ENCODE measurements around the gene YIPF7. TPM values are rescaled to one million over a fixed set of nuclear protein-coding genes. Genes with fewer than 3 reads are reported as not detected.

The YIPF7 gene
- total RNA-seq, 1 experiment from 2014 or later, result not detected

- no peak within 1 kb of the TSS for H3K56ac ChIP-seq (ENCODE audit: insufficient read length, low read depth, low read length)
- H3K27ac ChIP-seq (ENCODE audit: insufficient read length, low read depth, low read length), result no peak within 1 kb of the TSS
- no peaks in the 10 kb centered on the region; a peak in 1 of 5 replicates for H3K9me3 Mint-ChIP-seq
- TF ChIP-seq, protein P1, sequence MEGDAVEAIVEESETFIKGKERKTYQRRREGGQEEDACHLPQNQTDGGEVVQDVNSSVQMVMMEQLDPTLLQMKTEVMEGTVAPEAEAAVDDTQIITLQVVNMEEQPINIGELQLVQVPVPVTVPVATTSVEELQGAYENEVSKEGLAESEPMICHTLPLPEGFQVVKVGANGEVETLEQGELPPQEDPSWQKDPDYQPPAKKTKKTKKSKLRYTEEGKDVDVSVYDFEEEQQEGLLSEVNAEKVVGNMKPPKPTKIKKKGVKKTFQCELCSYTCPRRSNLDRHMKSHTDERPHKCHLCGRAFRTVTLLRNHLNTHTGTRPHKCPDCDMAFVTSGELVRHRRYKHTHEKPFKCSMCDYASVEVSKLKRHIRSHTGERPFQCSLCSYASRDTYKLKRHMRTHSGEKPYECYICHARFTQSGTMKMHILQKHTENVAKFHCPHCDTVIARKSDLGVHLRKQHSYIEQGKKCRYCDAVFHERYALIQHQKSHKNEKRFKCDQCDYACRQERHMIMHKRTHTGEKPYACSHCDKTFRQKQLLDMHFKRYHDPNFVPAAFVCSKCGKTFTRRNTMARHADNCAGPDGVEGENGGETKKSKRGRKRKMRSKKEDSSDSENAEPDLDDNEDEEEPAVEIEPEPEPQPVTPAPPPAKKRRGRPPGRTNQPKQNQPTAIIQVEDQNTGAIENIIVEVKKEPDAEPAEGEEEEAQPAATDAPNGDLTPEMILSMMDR (conservative IDR thresholded peaks at IDR 0.05), result no peak
- peaks cover 10 to 19% of the 10 kb centered on the region in 2 experiments for H3K4me1 Mint-ChIP-seq
- H3K27me3 ChIP-seq (ENCODE audit: insufficient read depth, low read length), result no peaks in the 10 kb centered on the region
- WGBS (ENCODE audit: extremely low coverage, insufficient read length, low lambda C conversion rate), result no CpG with 5 or more reads among the region's 57 CpGs
- H3K23ac ChIP-seq (ENCODE audit: insufficient read length, low read depth, low read length), result no peak within 1 kb of the TSS
- no peak within 1 kb of the TSS for H2BK15ac ChIP-seq (ENCODE audit: low read depth, low read length)
- H3K9me3 ChIP-seq (ENCODE audit: control insufficient read depth, low read depth, low read length), result no peaks in the 10 kb centered on the region
- no peak within 1 kb of the TSS for H4K8ac ChIP-seq (replicated peaks; ENCODE audit: insufficient read length, low read depth, low read length)
- H2BK20ac ChIP-seq (ENCODE audit: low read depth, low read length, poor library complexity, severe bottlenecking), result no peak within 1 kb of the TSS
- H4K20me1 ChIP-seq (ENCODE audit: control insufficient read depth, insufficient read depth, insufficient read length), result no peaks in the 10 kb centered on the region
- H2AK5ac ChIP-seq (ENCODE audit: insufficient read length, low read length), result no peak within 1 kb of the TSS
- H2BK12ac ChIP-seq (ENCODE audit: insufficient read length, low read depth, low read length), result no peak within 1 kb of the TSS
- no peak within 1 kb of the TSS for H4K91ac ChIP-seq (ENCODE audit: insufficient read length, low read depth, low read length)
- H3K79me2 ChIP-seq (ENCODE audit: insufficient read depth, low read length), result peaks cover 7% of the 10 kb centered on the region; the same call in 1 of the 2 replicates
- peak within 1 kb of the TSS; percentile 46 for H2AFZ ChIP-seq (ENCODE audit: low read length)
- peak within 1 kb of the TSS; percentile 91 to 97 for H3K4me3 Mint-ChIP-seq
- peak within 1 kb of the TSS; percentile 88 to 99 (median 99) for H3K27ac Mint-ChIP-seq
- no peak within 1 kb of the TSS for H4K5ac ChIP-seq (ENCODE audit: insufficient read length, low read depth, low read length)
- peak within 1 kb of the TSS; percentile 94 for H3K14ac ChIP-seq (ENCODE audit: insufficient read depth, low read length)
- H3K4me2 ChIP-seq (ENCODE audit: insufficient read depth, insufficient read length, low read length), result peak within 1 kb of the TSS; percentile 59
- H3K79me1 ChIP-seq (ENCODE audit: insufficient read depth, low read depth, low read length, poor library complexity, severe bottlenecking), result peaks cover 3% of the 10 kb centered on the region
- peaks cover 4% of the 10 kb centered on the region; the same call in 1 of the 2 replicates for H3K27me3 Mint-ChIP-seq (ENCODE audit: low read depth)
- H3K9ac ChIP-seq (ENCODE audit: extremely low read depth, insufficient read length, low read length), result peak within 1 kb of the TSS; percentile 83
- no peak within 1 kb of the TSS for H3K4ac ChIP-seq (ENCODE audit: low read depth, low read length)
- DNase-seq, result peak; percentile 92
- no peak within 1 kb of the TSS for H2BK5ac ChIP-seq (ENCODE audit: insufficient read length, low read length)
- peaks cover 4% of the 10 kb centered on the region for H3K23me2 ChIP-seq (ENCODE audit: insufficient read length, low read depth, low read length, poor library complexity, severe bottlenecking)
- H3K4me1 ChIP-seq (ENCODE audit: insufficient read depth, low read length), result peaks cover 2% of the 10 kb centered on the region; the same call in 1 of the 2 replicates
- H3T11ph ChIP-seq (ENCODE audit: low read length), result no peak within 1 kb of the TSS
- H2BK120ac ChIP-seq (ENCODE audit: low read depth, low read length, poor library complexity, severe bottlenecking), result no peak within 1 kb of the TSS
- H3K18ac ChIP-seq (ENCODE audit: insufficient read length, low read depth, low read length), result peak within 1 kb of the TSS; percentile 78
- peaks cover 0 to 11% (median 11%) of the 10 kb centered on the region in 3 experiments; a peak in 4 of 7 replicates for H3K36me3 Mint-ChIP-seq (ENCODE audit: insufficient read depth in 1 of 3, low read depth in 3 of 3)
These were observed 26.9 kb upstream of the YIPF7 start, which contains the start of gene GUF1 for GRCh38 chr4:44678094-44679041. TSS of gene GUF1 (plus strand) at chr4:44678420. CDS start at chr4:44678623, 203 bp downstream.

All from H9 (cell line).